Measurements from ENCODE around the gene ZNF274. TPM values are rescaled to one million over a fixed set of nuclear protein-coding genes. Genes with fewer than 3 reads are reported as not detected.
A peak's percentile ranks its signal among the peaks of the same experiment; 100 is the strongest.

Gene ZNF274
- total and polyA plus RNA-seq, 2 of the 8 experiments (the other 6 are each of a cell fraction or from before 2014, with no cell fraction given): 13.3 to 25.1 TPM

DNA sequence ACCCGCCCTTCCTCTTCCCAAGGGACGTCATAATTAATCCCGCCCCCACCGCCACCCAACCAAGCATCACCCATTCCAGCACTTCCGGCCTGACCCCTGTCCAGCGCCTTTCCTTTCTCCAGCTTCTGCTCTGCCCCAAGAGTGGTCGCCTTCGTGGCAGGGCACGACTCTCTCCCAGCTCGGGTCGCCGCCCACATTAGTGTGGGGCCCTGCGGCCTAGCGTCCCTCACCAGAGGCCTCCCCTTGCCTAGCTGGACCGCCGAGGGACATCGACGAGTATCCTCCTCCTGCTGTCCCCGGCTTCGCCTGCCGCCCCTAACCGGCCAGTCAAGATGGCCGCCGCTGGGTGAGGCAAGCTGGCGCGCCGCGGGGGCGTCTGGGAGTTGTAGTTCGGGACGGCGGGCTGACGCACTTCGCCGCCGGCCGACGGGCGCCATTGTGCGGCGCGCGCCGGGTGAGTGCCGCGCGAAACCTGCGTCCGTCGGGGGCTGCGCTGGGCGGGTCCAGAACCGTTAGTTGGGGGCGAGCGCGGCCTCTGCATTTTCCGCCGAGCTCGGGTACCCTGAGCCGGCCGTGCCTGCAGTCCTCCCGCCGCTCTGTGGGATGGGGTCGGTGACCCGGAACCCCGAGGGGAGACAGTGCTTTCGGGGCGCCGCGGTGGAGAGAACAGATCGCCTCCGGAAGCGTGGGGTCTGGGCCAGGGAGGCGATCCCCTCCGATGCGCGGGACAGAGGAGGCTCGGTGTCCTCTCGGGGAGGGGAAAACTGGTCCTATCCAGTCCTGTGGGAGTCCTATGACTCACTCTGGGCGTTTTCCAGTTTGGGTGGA lies at the start of gene ZNF274 (continued):
- TF ChIP-seq, protein P1, sequence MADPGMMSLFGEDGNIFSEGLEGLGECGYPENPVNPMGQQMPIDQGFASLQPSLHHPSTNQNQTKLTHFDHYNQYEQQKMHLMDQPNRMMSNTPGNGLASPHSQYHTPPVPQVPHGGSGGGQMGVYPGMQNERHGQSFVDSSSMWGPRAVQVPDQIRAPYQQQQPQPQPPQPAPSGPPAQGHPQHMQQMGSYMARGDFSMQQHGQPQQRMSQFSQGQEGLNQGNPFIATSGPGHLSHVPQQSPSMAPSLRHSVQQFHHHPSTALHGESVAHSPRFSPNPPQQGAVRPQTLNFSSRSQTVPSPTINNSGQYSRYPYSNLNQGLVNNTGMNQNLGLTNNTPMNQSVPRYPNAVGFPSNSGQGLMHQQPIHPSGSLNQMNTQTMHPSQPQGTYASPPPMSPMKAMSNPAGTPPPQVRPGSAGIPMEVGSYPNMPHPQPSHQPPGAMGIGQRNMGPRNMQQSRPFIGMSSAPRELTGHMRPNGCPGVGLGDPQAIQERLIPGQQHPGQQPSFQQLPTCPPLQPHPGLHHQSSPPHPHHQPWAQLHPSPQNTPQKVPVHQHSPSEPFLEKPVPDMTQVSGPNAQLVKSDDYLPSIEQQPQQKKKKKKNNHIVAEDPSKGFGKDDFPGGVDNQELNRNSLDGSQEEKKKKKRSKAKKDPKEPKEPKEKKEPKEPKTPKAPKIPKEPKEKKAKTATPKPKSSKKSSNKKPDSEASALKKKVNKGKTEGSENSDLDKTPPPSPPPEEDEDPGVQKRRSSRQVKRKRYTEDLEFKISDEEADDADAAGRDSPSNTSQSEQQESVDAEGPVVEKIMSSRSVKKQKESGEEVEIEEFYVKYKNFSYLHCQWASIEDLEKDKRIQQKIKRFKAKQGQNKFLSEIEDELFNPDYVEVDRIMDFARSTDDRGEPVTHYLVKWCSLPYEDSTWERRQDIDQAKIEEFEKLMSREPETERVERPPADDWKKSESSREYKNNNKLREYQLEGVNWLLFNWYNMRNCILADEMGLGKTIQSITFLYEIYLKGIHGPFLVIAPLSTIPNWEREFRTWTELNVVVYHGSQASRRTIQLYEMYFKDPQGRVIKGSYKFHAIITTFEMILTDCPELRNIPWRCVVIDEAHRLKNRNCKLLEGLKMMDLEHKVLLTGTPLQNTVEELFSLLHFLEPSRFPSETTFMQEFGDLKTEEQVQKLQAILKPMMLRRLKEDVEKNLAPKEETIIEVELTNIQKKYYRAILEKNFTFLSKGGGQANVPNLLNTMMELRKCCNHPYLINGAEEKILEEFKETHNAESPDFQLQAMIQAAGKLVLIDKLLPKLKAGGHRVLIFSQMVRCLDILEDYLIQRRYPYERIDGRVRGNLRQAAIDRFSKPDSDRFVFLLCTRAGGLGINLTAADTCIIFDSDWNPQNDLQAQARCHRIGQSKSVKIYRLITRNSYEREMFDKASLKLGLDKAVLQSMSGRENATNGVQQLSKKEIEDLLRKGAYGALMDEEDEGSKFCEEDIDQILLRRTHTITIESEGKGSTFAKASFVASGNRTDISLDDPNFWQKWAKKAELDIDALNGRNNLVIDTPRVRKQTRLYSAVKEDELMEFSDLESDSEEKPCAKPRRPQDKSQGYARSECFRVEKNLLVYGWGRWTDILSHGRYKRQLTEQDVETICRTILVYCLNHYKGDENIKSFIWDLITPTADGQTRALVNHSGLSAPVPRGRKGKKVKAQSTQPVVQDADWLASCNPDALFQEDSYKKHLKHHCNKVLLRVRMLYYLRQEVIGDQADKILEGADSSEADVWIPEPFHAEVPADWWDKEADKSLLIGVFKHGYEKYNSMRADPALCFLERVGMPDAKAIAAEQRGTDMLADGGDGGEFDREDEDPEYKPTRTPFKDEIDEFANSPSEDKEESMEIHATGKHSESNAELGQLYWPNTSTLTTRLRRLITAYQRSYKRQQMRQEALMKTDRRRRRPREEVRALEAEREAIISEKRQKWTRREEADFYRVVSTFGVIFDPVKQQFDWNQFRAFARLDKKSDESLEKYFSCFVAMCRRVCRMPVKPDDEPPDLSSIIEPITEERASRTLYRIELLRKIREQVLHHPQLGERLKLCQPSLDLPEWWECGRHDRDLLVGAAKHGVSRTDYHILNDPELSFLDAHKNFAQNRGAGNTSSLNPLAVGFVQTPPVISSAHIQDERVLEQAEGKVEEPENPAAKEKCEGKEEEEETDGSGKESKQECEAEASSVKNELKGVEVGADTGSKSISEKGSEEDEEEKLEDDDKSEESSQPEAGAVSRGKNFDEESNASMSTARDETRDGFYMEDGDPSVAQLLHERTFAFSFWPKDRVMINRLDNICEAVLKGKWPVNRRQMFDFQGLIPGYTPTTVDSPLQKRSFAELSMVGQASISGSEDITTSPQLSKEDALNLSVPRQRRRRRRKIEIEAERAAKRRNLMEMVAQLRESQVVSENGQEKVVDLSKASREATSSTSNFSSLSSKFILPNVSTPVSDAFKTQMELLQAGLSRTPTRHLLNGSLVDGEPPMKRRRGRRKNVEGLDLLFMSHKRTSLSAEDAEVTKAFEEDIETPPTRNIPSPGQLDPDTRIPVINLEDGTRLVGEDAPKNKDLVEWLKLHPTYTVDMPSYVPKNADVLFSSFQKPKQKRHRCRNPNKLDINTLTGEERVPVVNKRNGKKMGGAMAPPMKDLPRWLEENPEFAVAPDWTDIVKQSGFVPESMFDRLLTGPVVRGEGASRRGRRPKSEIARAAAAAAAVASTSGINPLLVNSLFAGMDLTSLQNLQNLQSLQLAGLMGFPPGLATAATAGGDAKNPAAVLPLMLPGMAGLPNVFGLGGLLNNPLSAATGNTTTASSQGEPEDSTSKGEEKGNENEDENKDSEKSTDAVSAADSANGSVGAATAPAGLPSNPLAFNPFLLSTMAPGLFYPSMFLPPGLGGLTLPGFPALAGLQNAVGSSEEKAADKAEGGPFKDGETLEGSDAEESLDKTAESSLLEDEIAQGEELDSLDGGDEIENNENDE (IDR thresholded peaks at IDR 0.05; ENCODE audit: insufficient replicate concordance, low read length): no peak
- TF ChIP-seq ASH2L (IDR thresholded peaks at IDR 0.05; ENCODE audit: low read length): peak; percentile 84
- TF ChIP-seq YY1 (IDR thresholded peaks at IDR 0.05; ENCODE audit: low read depth, low read length): peak; percentile 100
- no peak for TF ChIP-seq SAP30 (IDR thresholded peaks at IDR 0.05; ENCODE audit: insufficient read depth, insufficient replicate concordance, low read length)
- TF ChIP-seq EZH2 (IDR thresholded peaks at IDR 0.05; ENCODE audit: low read depth, low read length, severe bottlenecking): no peak
- TF ChIP-seq RNF2 (IDR thresholded peaks at IDR 0.05; ENCODE audit: borderline replicate concordance, low read depth, low read length, missing control alignments, poor library complexity, severe bottlenecking): no peak
- peak; percentile 52; the same call in 1 of the 2 replicates for TF ChIP-seq JUND (IDR thresholded peaks at IDR 0.05; ENCODE audit: low read length)
- no peak for TF ChIP-seq HDAC6 (IDR thresholded peaks at IDR 0.05; ENCODE audit: low read depth, low read length)
- TF ChIP-seq EGR1 (IDR thresholded peaks at IDR 0.05; ENCODE audit: borderline replicate concordance, low read depth, low read length): no peak
